Fibroblast of lung (primary cell): ENCODE data around the gene HDAC4. TPM values are rescaled to one million over a fixed set of nuclear protein-coding genes. Genes with fewer than 3 reads are reported as not detected.

ENCODE experiments used
- DNase-seq, 2 donors: peaks; one replicate each; pipeline versions ENCODE4 v3.0.0 to v3.0.0-alpha.2; 2010; ENCODE audit warnings: low read depth in 2 of 2
- H2AFZ ChIP-seq: 2 replicates; pipeline ENCODE4 v1.5.1; 2012; ENCODE audit warnings: low read length, control low read depth, inconsistent platforms
- H3K27ac ChIP-seq: 2 replicates; pipeline ENCODE4 v1.5.1; 2011; ENCODE audit warnings: low read length, control low read depth; ENCODE audit not compliant: insufficient read depth
- H3K27me3 ChIP-seq: 2 replicates; pipeline ENCODE4 v1.5.1; 2011; ENCODE audit warnings: mild to moderate bottlenecking, low read length; ENCODE audit not compliant: control insufficient read depth, insufficient read depth
- H3K36me3 ChIP-seq: 2 replicates; pipeline ENCODE4 v1.5.1; 2011; ENCODE audit warnings: low read length; ENCODE audit not compliant: control insufficient read depth, insufficient read depth
- H3K4me1 ChIP-seq: 2 replicates; pipeline ENCODE4 v1.5.1; 2011; ENCODE audit warnings: low read length; ENCODE audit not compliant: control insufficient read depth, insufficient read depth; ENCODE audit errors: extremely low read depth
- H3K4me2 ChIP-seq: 2 replicates; pipeline ENCODE4 v1.5.1; 2011; ENCODE audit warnings: low read length, control low read depth; ENCODE audit not compliant: insufficient read depth; ENCODE audit errors: extremely low read depth
- H3K4me3 ChIP-seq, 4 experiments: fragments of 200-600 bp in 1 of 4; sonication (generic) in 1 of 4; replicated peaks in 1 of 4; 2 replicates each; pipeline ENCODE4 v1.5.1; 2011 to 2016; ENCODE audit warnings: low read length in 4 of 4, low read depth in 3 of 4, mild to moderate bottlenecking in 3 of 4, control low read depth in 2 of 4, inconsistent platforms in 1 of 4, mixed read lengths in 1 of 4; ENCODE audit not compliant: insufficient read depth in 1 of 4; ENCODE audit errors: control extremely low read depth in 1 of 4
- H3K79me2 ChIP-seq: 2 replicates; pipeline ENCODE4 v1.5.1; 2012; ENCODE audit warnings: mild to moderate bottlenecking, low read length, inconsistent platforms; ENCODE audit not compliant: control insufficient read depth, insufficient read depth
- H3K9ac ChIP-seq: 2 replicates; pipeline ENCODE4 v1.5.1; 2011; ENCODE audit warnings: mild to moderate bottlenecking, low read length, control low read depth; ENCODE audit not compliant: insufficient read depth
- H3K9me3 ChIP-seq: 2 replicates; pipeline ENCODE4 v1.5.1; 2012; ENCODE audit warnings: low read depth, low read length; ENCODE audit not compliant: control insufficient read depth, insufficient read depth
- H4K20me1 ChIP-seq: 2 replicates; pipeline ENCODE4 v1.5.1; 2011; ENCODE audit warnings: low read length; ENCODE audit not compliant: control insufficient read depth, insufficient read depth; ENCODE audit errors: extremely low read depth
- EZH2 ChIP-seq: IDR thresholded peaks from 2 replicates; pipeline ENCODE4 v1.5.1; 2012; ENCODE audit warnings: low read length, control low read depth, mild to moderate bottlenecking; ENCODE audit errors: missing control alignments
- polyA plus RNA-seq, 2 donors: library from polyadenylated mRNA; depleted of rRNA in 1 of 2; stranded (reverse) in 1 of 2; unstranded in 1 of 2; fragments of >200 nt; gene quantifications; 2 replicates each; pipeline ENCODE4 v1.2.1, GENCODE V29; 2011 to 2012; ENCODE audit warnings: missing spikeins in 1 of 2
- total RNA-seq: library from RNA; depleted of rRNA; stranded (reverse); fragments of >200 nt; gene quantifications from 2 replicates; pipeline ENCODE4 v1.2.1, GENCODE V29; 2014
- TF ChIP-seq, protein P1 (sequence below), 2 donors: IDR thresholded peaks in 1 of 2; conservative IDR thresholded peaks in 1 of 2; 1 replicate in 1 of 2; 2 replicates in 1 of 2; pipeline ENCODE4 v1.5.1; 2011 to 2012; ENCODE audit warnings: low read length in 2 of 2, control low read depth in 1 of 2, inconsistent platforms in 1 of 2, low read depth in 1 of 2, mild to moderate bottlenecking in 1 of 2

Gene HDAC4
- total and polyA plus RNA-seq, 2 donors (not counting 1 experiment from before 2014, with no cell fraction given): 7.4 to 19.8 TPM

DNA sequence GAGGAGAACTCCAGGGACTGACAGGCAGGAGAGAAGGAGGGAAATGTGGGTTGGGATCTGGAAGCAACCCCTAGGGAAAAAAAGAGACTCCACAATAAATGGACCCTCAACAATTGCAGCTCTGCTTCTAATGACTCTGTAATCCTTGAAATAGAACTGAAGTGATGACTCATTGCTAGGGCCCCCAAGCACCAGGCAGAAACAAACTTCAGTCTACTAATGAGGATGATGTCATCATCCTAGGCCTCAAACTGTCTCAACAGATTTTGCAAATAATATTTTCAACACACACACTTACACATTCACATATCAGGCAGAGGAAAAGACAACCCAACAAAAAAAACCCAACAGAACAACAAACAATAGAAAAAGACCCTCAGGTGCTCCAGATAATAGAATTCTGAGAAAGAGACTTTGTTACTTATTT is 143.3 kb downstream of the HDAC4 start:
- no peaks in the 10 kb centered on the region for H3K79me2 ChIP-seq
- no peak for TF ChIP-seq EZH2
- TF ChIP-seq, protein P1, sequence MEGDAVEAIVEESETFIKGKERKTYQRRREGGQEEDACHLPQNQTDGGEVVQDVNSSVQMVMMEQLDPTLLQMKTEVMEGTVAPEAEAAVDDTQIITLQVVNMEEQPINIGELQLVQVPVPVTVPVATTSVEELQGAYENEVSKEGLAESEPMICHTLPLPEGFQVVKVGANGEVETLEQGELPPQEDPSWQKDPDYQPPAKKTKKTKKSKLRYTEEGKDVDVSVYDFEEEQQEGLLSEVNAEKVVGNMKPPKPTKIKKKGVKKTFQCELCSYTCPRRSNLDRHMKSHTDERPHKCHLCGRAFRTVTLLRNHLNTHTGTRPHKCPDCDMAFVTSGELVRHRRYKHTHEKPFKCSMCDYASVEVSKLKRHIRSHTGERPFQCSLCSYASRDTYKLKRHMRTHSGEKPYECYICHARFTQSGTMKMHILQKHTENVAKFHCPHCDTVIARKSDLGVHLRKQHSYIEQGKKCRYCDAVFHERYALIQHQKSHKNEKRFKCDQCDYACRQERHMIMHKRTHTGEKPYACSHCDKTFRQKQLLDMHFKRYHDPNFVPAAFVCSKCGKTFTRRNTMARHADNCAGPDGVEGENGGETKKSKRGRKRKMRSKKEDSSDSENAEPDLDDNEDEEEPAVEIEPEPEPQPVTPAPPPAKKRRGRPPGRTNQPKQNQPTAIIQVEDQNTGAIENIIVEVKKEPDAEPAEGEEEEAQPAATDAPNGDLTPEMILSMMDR (conservative IDR thresholded peaks at IDR 0.05 in 1 of 2, IDR thresholded peaks at IDR 0.05 in 1 of 2; ENCODE audit: low read depth in 1 of 2, low read length in 2 of 2): no peak
- peaks cover 2% of the 10 kb centered on the region for H3K4me1 ChIP-seq
- H3K9me3 ChIP-seq: no peaks in the 10 kb centered on the region
- DNase-seq: peak; percentile 93 to 94
- no peak overlapping the region for H3K4me3 ChIP-seq
- H2AFZ ChIP-seq: no peak overlapping the region
- H3K4me2 ChIP-seq: no peak overlapping the region
- H4K20me1 ChIP-seq: no peaks in the 10 kb centered on the region
- H3K27ac ChIP-seq: no peak overlapping the region
- no peak overlapping the region for H3K9ac ChIP-seq
- H3K36me3 ChIP-seq: no peaks in the 10 kb centered on the region
- H3K27me3 ChIP-seq: no peaks in the 10 kb centered on the region

DNA sequence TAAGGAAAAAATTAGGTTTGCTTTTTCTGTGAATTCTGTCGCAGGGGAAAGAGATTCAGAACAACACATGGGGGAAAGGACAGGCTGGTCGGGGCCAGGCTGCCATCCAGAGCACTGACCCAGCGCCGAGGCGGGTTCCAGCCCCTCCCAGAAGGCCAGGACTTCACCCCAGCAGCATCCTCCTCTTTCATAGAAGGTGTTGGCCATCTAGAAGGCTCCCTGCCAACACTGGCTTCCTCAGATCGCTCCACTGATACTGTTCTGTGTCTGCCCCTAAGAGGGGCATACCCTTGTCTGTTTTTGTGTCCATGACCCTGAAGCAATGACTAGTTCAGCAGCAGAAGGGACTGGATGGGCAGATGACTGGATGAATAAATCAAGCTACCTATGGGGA is 144.5 kb downstream of the HDAC4 start:
- Histone ChIP-seq H3K27ac (no peak overlapping the region), H3K9ac (no peak overlapping the region), H3K27me3 (no peaks in the 10 kb centered on the region), H3K4me1 (peaks cover 4% of the 10 kb centered on the region), H3K4me3 (no peak overlapping the region), H2AFZ (no peak overlapping the region), H3K79me2 (peaks cover 3% of the 10 kb centered on the region), H3K36me3 (no peaks in the 10 kb centered on the region), H4K20me1 (no peaks in the 10 kb centered on the region), H3K4me2 (no peak overlapping the region), H3K9me3 (no peaks in the 10 kb centered on the region)
- TF ChIP-seq EZH2: no peak
- TF ChIP-seq, protein P1 (conservative IDR thresholded peaks at IDR 0.05 in 1 of 2, IDR thresholded peaks at IDR 0.05 in 1 of 2; ENCODE audit: low read depth in 1 of 2, low read length in 2 of 2): no peak
- no peak for DNase-seq

DNA sequence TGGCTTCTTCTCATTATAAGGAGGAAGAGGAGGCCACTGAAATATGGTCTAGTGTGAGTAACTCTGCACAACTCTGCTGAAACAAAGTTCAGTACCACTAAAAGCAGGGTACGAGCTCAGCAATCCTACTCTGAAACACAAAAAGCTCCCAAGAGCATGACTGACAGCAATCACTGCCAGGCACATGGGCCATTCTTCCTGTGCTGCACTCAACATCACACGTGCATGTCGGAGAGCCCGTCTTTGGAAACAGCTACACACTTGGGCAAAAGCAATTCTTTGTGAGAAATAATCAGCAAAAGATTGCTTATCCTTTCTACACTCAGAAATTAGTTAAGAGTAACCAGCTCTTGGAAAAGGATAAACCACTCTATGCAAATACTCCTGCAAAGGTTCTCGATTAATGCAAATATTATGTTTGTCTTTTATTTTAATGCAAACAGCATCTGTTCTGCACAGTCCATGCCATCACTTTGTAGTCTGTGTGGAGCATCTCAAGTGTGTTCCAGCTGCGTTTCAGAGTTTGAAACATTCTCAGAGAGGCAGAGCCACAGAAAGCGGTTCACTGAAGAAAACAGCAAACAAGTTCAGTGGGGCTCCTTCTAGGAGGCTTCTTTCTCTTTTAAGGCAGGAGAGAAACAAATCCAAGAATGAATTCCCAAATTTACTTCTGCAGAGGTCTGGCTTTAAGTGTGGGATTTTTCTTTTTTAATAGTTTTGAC is 145.0 kb downstream of the HDAC4 start:
- no peak for DNase-seq
- Histone ChIP-seq H3K9ac (no peak overlapping the region), H3K9me3 (no peaks in the 10 kb centered on the region), H2AFZ (no peak overlapping the region), H4K20me1 (no peaks in the 10 kb centered on the region), H3K79me2 (peaks cover 3% of the 10 kb centered on the region), H3K27me3 (no peaks in the 10 kb centered on the region), H3K27ac (no peak overlapping the region), H3K4me1 (peaks cover 4% of the 10 kb centered on the region), H3K4me3 (no peak overlapping the region), H3K36me3 (no peaks in the 10 kb centered on the region), H3K4me2 (no peak overlapping the region)
- TF ChIP-seq, protein P1 (conservative IDR thresholded peaks at IDR 0.05 in 1 of 2, IDR thresholded peaks at IDR 0.05 in 1 of 2; ENCODE audit: low read depth in 1 of 2, low read length in 2 of 2): no peak
- TF ChIP-seq EZH2: no peak
